ENCODE results near the gene CHRM4.

DNA sequence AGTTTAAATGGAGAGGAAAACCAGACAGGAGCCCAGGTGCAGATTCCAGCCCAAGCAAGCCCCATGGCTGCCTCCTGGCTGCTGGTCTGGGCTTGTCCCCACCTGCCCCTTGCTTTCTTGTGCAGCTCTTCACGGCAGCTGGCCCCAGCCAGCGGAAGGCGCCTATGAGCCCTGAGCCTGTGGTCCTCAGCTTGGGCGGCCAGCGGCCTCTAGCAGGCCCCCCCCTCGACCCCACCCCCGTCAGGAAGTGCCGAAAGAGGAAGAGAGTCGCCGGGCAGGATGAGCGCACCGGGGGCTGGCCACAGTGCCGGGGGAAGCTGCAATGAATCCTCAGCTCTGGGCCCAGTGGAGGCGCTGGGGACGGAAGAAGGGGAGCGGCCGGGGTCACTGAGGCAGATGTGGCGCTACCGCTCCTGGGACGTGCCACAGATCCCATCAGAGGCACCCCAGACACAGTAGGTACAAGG is 46.4 kb downstream of the CHRM4 start:
- TF ChIP-seq EZH2 (IDR thresholded peaks at IDR 0.05), result no peak
- TF ChIP-seq POLR2AphosphoS5 (IDR thresholded peaks at IDR 0.05; ENCODE audit: borderline replicate concordance, low read depth, low read length), result no peak
- TF ChIP-seq FOXP2 (optimal IDR thresholded peaks at IDR 0.05; ENCODE audit: control extremely low read depth, extremely low read length, insufficient read depth), result no peak

Measured in SK-N-MC (cell line).